Ishikawa (cell line): ENCODE results near the gene STRBP.

Experiments
- EP300 ChIP-seq: IDR thresholded peaks from 2 replicates; pipeline ENCODE4 v1.6.1; 2012; ENCODE audit warnings: borderline replicate concordance
- FOXM1 ChIP-seq: IDR thresholded peaks from 2 replicates; pipeline ENCODE4 v1.6.1; 2012; ENCODE audit warnings: low read depth, borderline replicate concordance
- MAX ChIP-seq: IDR thresholded peaks from 2 replicates; pipeline ENCODE4 v1.6.1; 2012
- RAD21 ChIP-seq: IDR thresholded peaks from 2 replicates; pipeline ENCODE4 v1.6.1; 2012; ENCODE audit warnings: low read depth
- TAF1 ChIP-seq: IDR thresholded peaks from 2 replicates; pipeline ENCODE4 v1.6.1; 2012; ENCODE audit warnings: low read depth, mild to moderate bottlenecking
- TEAD4 ChIP-seq: IDR thresholded peaks from 2 replicates; pipeline ENCODE4 v1.6.1; 2012
- USF1 ChIP-seq: IDR thresholded peaks from 2 replicates; pipeline ENCODE4 v1.6.1; 2012
- YY1 ChIP-seq: IDR thresholded peaks from 2 replicates; pipeline ENCODE4 v1.6.1; 2012; ENCODE audit warnings: low read depth
- TF ChIP-seq, protein P1 (sequence below): IDR thresholded peaks from 2 replicates; pipeline ENCODE4 v1.6.1; 2012; ENCODE audit warnings: low read depth, mild to moderate bottlenecking

GRCh38 chr9:123081824-123082223 is 186.6 kb downstream of the STRBP start:
- TF ChIP-seq TAF1 = no peak
- TF ChIP-seq, protein P1, sequence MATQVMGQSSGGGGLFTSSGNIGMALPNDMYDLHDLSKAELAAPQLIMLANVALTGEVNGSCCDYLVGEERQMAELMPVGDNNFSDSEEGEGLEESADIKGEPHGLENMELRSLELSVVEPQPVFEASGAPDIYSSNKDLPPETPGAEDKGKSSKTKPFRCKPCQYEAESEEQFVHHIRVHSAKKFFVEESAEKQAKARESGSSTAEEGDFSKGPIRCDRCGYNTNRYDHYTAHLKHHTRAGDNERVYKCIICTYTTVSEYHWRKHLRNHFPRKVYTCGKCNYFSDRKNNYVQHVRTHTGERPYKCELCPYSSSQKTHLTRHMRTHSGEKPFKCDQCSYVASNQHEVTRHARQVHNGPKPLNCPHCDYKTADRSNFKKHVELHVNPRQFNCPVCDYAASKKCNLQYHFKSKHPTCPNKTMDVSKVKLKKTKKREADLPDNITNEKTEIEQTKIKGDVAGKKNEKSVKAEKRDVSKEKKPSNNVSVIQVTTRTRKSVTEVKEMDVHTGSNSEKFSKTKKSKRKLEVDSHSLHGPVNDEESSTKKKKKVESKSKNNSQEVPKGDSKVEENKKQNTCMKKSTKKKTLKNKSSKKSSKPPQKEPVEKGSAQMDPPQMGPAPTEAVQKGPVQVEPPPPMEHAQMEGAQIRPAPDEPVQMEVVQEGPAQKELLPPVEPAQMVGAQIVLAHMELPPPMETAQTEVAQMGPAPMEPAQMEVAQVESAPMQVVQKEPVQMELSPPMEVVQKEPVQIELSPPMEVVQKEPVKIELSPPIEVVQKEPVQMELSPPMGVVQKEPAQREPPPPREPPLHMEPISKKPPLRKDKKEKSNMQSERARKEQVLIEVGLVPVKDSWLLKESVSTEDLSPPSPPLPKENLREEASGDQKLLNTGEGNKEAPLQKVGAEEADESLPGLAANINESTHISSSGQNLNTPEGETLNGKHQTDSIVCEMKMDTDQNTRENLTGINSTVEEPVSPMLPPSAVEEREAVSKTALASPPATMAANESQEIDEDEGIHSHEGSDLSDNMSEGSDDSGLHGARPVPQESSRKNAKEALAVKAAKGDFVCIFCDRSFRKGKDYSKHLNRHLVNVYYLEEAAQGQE = no peak
- TF ChIP-seq MAX = no peak
- TF ChIP-seq RAD21 = peak; percentile 49
- no peak for TF ChIP-seq EP300
- TF ChIP-seq YY1 = no peak
- TF ChIP-seq TEAD4 = no peak
- TF ChIP-seq USF1 = no peak
- no peak for TF ChIP-seq FOXM1
